Omental fat pad (tissue), 4 donors: ENCODE measurements around the gene RPS15. TPM values are rescaled to one million over a fixed set of nuclear protein-coding genes. Genes with fewer than 3 reads are reported as not detected.

Experiments used
- ATAC-seq: fragments of 150-250 bp; one replicate; pipeline ENCODE4 v1.9.1; 2016; ENCODE audit warnings: mild to moderate bottlenecking, moderate library complexity; ENCODE audit not compliant: low FRiP score
- DNase-seq: peaks from one replicate; pipeline ENCODE4 v3.0.0-alpha.2; 2019; ENCODE audit warnings: low spot score
- total RNA-seq, 4 donors: library from RNA; depleted of rRNA; stranded (reverse); fragments of >200 nt; gene quantifications; one replicate each; pipeline ENCODE4 v1.1.0, GENCODE V29; 2016
- TF ChIP-seq, protein P1 (sequence below), 3 donors: fragments of 450-650 bp; IDR thresholded peaks; one replicate each; pipeline ENCODE4 v1.5.1; 2016 to 2017; ENCODE audit warnings: antibody characterized with exemption in 3 of 3, mild to moderate bottlenecking in 3 of 3, moderate library complexity in 2 of 3

The RPS15 gene
- total RNA-seq, 4 donors from 2014 or later = 2,522 to 3,708 (median 2,994) TPM

DNA sequence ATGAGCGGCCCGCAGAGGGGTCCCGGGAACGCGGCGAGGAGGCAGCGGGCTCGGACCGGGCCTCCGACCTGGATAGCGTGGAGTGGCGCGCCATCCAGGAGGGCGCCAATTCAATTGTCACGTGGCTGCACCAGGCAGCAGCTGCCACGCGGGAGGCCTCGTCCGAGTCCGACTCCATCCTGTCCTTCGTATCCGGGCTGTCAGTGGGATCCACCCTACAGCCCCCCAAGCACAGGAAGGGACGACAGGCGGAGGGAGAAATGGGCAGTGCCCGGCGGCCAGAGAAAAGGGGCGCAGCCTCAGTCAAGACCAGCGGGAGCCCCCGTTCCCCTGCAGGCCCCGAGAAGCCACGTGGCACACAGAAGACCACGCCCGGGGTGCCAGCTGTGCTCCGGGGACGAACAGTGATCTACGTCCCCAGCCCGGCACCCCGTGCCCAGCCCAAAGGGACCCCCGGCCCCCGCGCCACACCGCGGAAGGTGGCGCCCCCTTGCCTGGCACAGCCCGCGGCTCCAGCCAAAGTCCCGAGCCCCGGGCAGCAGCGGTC is 30.2 kb downstream of the RPS15 start:
- DNase-seq (no peak), ATAC-seq (no peak)
- TF ChIP-seq, protein P1, sequence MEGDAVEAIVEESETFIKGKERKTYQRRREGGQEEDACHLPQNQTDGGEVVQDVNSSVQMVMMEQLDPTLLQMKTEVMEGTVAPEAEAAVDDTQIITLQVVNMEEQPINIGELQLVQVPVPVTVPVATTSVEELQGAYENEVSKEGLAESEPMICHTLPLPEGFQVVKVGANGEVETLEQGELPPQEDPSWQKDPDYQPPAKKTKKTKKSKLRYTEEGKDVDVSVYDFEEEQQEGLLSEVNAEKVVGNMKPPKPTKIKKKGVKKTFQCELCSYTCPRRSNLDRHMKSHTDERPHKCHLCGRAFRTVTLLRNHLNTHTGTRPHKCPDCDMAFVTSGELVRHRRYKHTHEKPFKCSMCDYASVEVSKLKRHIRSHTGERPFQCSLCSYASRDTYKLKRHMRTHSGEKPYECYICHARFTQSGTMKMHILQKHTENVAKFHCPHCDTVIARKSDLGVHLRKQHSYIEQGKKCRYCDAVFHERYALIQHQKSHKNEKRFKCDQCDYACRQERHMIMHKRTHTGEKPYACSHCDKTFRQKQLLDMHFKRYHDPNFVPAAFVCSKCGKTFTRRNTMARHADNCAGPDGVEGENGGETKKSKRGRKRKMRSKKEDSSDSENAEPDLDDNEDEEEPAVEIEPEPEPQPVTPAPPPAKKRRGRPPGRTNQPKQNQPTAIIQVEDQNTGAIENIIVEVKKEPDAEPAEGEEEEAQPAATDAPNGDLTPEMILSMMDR (IDR thresholded peaks at IDR 0.05) = no peak

DNA sequence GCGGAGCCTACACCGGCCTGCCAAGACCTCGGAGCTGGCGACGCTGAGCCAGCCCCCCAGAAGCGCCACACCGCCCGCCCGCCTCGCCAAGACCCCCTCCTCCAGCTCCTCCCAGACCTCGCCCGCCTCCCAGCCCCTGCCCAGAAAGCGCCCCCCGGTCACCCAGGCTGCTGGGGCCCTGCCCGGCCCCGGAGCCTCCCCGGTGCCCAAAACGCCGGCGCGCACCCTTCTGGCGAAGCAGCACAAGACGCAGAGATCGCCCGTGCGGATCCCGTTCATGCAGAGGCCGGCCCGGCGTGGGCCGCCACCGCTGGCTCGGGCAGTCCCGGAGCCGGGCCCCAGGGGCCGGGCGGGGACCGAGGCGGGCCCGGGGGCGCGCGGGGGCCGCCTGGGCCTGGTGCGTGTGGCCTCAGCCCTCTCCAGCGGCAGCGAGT is 30.6 kb downstream of the RPS15 start:
- no peak for ATAC-seq
- no peak for DNase-seq
- TF ChIP-seq, protein P1 (IDR thresholded peaks at IDR 0.05) = no peak

DNA sequence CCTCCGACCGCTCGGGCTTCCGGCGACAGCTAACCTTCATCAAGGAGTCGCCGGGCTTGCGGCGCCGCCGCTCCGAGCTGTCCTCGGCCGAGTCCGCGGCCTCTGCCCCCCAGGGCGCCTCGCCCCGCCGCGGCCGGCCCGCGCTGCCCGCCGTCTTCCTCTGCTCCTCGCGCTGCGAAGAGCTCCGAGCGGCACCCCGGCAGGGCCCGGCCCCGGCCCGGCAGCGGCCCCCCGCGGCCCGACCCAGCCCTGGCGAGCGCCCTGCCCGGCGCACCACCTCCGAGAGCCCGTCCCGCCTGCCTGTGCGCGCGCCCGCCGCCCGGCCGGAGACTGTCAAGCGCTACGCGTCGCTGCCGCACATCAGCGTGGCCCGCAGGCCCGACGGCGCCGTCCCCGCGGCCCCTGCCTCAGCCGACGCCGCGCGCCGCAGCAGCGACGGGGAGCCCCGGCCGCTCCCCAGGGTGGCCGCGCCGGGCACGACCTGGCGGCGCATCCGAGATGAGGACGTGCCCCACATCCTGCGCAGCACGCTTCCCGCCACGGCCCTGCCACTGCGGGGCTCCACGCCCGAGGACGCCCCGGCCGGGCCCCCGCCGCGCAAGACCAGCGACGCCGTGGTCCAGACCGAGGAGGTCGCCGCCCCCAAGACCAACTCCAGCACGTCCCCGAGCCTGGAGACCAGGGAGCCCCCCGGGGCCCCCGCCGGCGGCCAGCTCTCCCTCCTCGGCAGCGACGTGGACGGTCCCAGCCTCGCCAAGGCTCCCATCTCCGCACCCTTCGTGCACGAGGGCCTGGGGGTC is 31.3 kb downstream of the RPS15 start:
- TF ChIP-seq, protein P1 (IDR thresholded peaks at IDR 0.05) = no peak
- no peak for ATAC-seq

DNA sequence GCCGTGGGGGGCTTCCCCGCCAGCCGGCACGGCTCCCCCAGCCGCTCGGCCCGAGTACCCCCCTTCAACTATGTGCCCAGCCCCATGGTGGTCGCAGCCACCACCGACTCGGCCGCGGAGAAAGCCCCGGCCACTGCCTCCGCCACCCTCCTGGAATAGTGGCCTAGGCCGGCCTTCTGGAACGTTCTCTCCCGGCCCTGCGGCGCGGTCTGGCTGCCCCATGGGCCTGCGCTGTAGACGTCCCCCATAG is 31.8 kb downstream of the RPS15 start:
- no peak for DNase-seq
- ATAC-seq = no peak

More for the DNA sequence above, 31.3 kb downstream of the RPS15 start:
- no peak for DNase-seq

DNA sequence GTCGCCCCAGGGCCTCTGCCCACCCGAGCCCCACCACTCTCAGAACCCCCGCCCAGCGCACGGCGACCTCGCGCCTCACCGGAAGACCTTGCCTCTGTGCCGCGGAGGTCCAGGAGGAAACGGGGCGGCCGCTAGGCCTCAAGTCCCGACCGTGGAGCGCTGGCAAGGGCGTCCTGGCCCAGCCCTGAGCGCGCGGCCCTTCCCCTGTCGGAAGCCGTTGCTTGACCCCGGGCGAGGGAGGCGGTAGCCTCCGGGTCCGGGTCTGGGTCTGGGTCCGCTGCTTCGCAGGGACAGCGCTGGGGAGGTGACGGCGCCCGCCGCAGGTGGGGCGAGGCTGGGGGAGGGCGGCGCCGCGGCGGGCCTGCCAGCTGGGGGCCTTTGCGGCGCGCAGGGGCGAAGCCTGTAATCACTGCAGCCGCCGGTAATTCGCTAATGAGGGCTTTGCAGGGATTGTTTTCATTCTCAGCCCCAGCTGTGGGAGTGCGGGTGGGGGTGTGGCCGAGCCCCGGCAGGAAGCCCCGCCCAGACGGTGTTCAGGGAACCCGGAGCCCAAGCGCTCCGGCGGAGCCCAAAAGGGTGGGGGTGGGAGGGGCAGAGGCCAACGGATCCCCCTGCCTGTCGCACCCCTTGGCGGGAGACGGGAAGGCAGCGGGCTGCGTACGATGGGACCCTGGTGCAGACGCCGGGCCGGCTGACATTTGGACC is 32.3 kb downstream of the RPS15 start:
- DNase-seq = no peak
- no peak for ATAC-seq
- TF ChIP-seq, protein P1 (IDR thresholded peaks at IDR 0.05) = no peak

More for the DNA sequence above, 31.8 kb downstream of the RPS15 start:
- TF ChIP-seq, protein P1 (IDR thresholded peaks at IDR 0.05) = no peak

DNA sequence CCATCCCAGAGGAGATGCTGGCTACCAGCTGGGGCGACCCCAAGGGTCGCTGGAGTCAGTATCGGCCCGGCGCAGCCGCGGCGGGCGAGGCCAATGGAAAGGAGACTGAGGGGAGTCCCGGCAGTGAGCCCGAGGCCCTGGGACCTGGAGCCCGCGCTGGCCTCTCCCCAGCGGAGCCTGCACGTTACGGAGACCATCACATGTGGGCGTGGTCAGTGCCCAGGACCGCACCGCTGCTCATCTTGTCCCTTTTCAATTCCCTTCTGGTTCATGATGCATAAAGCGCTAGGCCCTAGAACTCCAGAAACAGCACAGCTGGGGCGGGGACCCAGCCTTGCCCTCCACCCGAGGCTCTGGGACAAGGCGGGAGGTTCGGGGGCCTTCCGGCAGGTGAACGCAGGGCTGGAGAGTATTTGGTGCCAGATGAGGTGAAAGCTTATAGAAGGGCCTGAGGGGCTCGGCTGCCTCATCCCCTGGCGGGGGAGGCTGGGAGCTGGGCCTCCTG is 32.9 kb downstream of the RPS15 start:
- DNase-seq (no peak), ATAC-seq (no peak)
- TF ChIP-seq, protein P1 (IDR thresholded peaks at IDR 0.05) = no peak
